MV-4-11 (cell line): ENCODE measurements around the gene GPANK1.
A peak's percentile ranks its signal among the peaks of the same experiment; 100 is the strongest.
"Not testable (repeated sequence)": the region's sequence is repeated elsewhere in the genome, so short reads cannot be mapped to it uniquely, and the experiment has no call there.

Experiments
- DNase-seq: peaks from one replicate; lab custom pipeline; 2025; lab: John Stamatoyannopoulos, UW

The GPANK1 gene

GRCh38 chr6:31664790-31665500 lies at the start of gene GPANK1:
TSS of gene GPANK1 (minus strand) at chr6:31664997. CDS start at chr6:31664478, 519 bp downstream.
- peak; percentile 98 for DNase-seq

DNA sequence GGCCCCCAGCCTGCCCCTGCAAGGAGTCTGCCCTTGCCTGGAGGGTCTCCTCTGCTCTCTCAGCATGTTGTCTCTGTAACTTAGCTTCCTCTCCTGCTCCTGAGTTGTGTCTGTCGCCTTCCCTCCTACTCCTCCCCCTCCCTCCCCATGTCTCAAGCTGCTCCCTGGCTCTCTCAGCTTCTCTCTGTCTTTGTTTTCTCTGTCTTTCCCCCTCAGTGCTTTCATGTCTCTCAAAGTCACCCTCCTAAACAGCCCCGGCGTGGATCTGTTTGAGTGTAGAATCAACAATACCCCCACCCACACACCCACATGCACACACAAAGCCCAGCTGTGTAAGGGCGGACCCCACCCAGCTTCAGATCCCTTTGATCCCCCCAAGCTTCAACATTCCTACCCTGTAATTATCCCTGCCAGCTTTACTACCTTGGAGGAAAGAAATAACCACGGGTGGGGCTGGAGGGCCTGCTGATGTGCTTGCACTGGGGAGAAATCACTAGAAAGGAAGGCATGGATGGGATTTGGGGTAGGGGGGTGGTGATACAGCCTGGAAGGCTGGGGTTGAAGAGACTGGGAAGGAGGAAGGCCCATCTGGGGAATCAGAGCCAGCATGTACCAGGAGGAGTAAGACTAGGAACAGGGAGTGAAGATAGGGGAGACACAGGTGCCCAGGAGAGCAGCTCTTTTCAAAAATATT lies 49.3 kb upstream of the GPANK1 start:
- DNase-seq: no peak

GRCh38 chr6:31713465-31713864 lies 48.7 kb upstream of the GPANK1 start:
- DNase-seq: no peak

DNA sequence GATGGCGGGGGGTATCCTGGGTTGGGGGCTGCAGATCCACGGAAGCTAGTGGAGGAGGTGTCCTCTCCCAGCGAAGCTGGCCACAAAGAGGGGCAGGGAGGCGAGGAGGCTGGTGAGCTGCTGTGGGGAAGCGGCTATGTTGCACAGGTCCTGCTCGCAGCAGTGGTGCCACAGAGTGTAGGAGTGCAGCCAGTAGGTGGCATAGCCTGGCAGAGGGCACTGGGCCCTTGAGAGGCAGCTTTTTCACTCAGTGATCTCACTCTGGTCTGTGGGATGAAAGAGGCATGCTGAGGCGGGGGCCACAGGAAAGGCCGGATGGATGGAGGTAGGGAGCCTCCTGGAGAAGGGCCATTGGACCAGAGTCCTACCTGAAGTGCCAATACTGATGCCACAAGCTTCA lies 47.5 kb upstream of the GPANK1 start:
- no peak for DNase-seq

- peak; percentile 15 for DNase-seq
These were observed 46.4 kb upstream of the GPANK1 start for GRCh38 chr6:31711233-31711632.

- no peak for DNase-seq
These were observed 45.9 kb upstream of the GPANK1 start for GRCh38 chr6:31710523-31711219.

GRCh38 chr6:31709157-31709556 lies 44.4 kb upstream of the GPANK1 start:
- not testable (repeated sequence) for DNase-seq

DNA sequence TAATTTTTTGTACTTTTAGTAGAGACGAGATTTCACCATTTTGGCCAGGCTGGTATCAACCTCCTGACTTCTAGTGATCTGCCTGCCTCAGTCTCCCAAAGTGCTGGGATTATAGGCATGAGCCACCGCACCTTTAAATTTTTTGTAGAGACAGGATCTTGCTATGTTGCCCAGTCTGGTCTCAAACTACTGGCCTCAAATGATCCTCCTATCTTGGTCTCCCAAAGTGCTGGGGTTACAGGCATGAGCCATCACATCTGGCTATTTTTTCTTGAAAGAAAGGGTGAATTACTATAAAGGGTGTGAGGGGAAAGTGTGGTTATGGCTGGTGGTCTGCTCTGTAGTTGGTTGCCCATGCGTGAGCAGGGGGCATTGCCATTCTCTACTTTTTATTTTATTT lies 43.4 kb upstream of the GPANK1 start:
- DNase-seq: no peak

GRCh38 chr6:31707701-31708100 lies 42.9 kb upstream of the GPANK1 start:
- DNase-seq: no peak

- no peak for DNase-seq
These were observed 41.8 kb upstream of the GPANK1 start, which contains the start of gene LY6G6F for GRCh38 chr6:31706599-31706998. TSS of gene LY6G6F (plus strand) at chr6:31706866. CDS start at chr6:31706907, 41 bp downstream.

- no peak for DNase-seq
These were observed 41.1 kb upstream of the GPANK1 start for GRCh38 chr6:31705931-31706330.

GRCh38 chr6:31702819-31703716 lies 38.3 kb upstream of the GPANK1 start, which contains the start of gene ABHD16A:
TSS of gene ABHD16A (minus strand) at chr6:31703324. CDS start at chr6:31703281, 43 bp downstream.
- DNase-seq: peak; percentile 98

GRCh38 chr6:31702405-31702818 lies 37.6 kb upstream of the GPANK1 start:
- DNase-seq: no peak

DNA sequence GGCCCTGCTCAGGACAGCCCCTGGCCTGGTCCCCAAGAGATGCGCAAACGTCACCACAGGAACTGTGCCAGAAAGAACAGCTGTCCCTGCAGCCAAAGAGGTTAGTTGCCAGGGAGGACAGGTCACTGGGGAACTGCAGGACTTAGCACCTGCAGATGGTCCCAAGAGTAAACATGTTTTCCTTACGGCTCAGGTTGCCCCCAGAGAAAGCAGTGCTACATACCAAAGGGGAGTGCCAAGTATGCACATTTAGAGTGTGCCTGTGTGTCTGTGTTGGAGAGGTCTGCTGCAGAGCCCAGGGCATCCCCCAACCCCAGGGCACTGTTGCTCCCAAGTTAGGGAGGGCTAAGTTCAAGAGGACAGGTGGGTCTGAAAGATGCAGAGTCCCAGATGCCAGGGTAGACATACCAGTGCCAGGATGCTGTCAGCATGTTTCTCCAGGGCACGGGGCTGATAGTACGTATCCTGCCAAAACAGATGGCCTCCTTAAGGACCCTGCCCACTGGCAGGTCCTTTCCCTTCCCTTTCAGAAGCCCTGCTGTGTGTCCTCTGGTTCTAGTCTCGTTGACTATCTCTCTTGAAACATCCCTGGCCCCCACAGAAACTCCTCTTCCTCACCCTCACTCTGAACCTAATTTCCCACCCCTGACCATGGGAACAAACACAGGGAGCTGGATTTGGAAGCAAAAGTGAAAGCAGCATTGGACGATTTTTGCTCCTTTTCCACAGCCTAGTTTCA lies 37.0 kb upstream of the GPANK1 start:
- no peak for DNase-seq

DNA sequence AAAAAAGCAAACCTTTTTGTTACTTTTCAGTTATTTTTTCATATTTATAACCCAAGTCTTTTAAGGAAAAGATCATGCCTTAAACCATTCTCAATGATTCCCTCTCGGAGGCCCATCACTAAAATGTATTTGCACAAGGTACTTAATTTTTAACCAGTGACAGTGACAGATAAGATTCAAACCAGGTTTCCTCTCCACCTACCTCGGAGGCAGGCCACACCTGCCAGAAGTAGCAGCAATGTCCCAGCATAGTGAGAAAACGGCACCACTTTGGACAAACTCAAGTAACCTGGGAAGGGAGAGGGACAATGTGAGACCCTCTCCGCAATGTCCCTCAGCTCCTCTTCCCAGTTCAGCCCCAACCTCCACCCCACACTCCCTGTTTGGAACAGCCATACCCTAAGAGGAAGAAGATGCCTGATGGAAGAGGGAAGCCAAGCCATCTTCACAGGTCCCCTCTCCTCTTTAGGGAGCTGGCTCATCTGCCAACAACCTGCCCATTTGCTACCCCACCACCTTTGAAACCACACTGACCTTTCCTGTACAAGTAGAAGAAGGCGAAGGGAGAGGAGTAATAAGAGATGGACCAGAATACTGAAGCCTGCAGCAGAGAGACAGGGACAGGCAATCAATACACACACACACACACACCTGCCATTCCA lies 36.1 kb upstream of the GPANK1 start:
- no peak for DNase-seq

GRCh38 chr6:31697555-31697954 lies 32.8 kb upstream of the GPANK1 start:
- no peak for DNase-seq

- no peak for DNase-seq
These were observed 28.7 kb upstream of the GPANK1 start for GRCh38 chr6:31693535-31693934.

- DNase-seq: no peak
These were observed 28.1 kb upstream of the GPANK1 start for GRCh38 chr6:31692886-31693285.

DNA sequence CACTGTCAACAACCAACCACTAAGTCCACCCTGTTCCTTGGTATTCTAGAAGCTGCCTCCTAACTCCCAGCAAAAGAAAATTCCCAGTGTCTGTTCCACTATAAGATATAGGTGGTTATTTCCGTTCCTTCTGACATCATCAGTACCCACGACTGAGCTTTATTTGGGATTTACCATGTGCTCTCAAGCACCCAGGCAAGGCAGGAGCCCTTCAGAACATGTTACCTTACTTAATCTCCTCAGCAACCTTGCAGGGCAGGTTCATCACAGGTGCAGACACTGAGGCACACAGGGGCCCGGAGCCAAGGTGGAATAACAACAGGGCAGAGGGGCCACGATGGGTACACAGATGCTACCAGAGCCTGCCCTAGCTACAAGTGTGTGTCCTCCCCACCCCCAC lies 27.6 kb upstream of the GPANK1 start:
- DNase-seq: no peak

GRCh38 chr6:31691564-31692108 lies 26.8 kb upstream of the GPANK1 start:
- no peak for DNase-seq
